Immature natural killer cell (primary cell): Measurements from ENCODE around the gene GDF10. TPM values are rescaled to one million over a fixed set of nuclear protein-coding genes. Genes with fewer than 3 reads are reported as not detected.

Experiments
- DNase-seq, 3 donors: peaks; one replicate each; pipeline ENCODE4 v3.0.0; 2022; ENCODE audit warnings: mixed read lengths in 1 of 3
- H3K27ac Mint-ChIP-seq, 6 donors: one replicate each; pipeline ENCODE4 v1.8.0; 2020; ENCODE audit warnings: mixed read lengths in 6 of 6, mild to moderate bottlenecking in 5 of 6, inconsistent platforms in 4 of 6, moderate library complexity in 3 of 6
- H3K27me3 Mint-ChIP-seq, 3 donors: one replicate each; pipeline ENCODE4 v1.8.0; 2020 to 2021; ENCODE audit warnings: low read depth in 3 of 3, mild to moderate bottlenecking in 3 of 3, mixed read lengths in 3 of 3, moderate library complexity in 3 of 3, inconsistent platforms in 1 of 3
- H3K36me3 Mint-ChIP-seq, 3 donors: one replicate each; pipeline ENCODE4 v1.8.0; 2020; ENCODE audit warnings: mixed read lengths in 3 of 3, inconsistent platforms in 2 of 3, mild to moderate bottlenecking in 2 of 3
- H3K4me1 Mint-ChIP-seq, 2 donors: one replicate each; pipeline ENCODE4 v1.8.0; 2020; ENCODE audit warnings: inconsistent platforms in 2 of 2, mild to moderate bottlenecking in 2 of 2, mixed read lengths in 2 of 2, moderate library complexity in 1 of 2
- H3K4me3 Mint-ChIP-seq, 5 donors: one replicate each; pipeline ENCODE4 v1.8.0; 2020; ENCODE audit warnings: mild to moderate bottlenecking in 5 of 5, mixed read lengths in 5 of 5, inconsistent platforms in 3 of 5, moderate library complexity in 3 of 5
- H3K9me3 Mint-ChIP-seq, 6 donors: one replicate each; pipeline ENCODE4 v1.8.0; 2020; ENCODE audit warnings: mild to moderate bottlenecking in 6 of 6, mixed read lengths in 6 of 6, inconsistent platforms in 4 of 6, moderate library complexity in 3 of 6
- polyA plus RNA-seq, 3 donors: library from polyadenylated mRNA; unstranded; fragments of 300-500 nt; fragmentation: Illumina TruSeq; gene quantifications; one replicate each; pipeline ENCODE4 v1.2.3, GENCODE V29; 2021

Gene GDF10
- polyA plus RNA-seq, 3 donors from 2014 or later: not detected

DNA sequence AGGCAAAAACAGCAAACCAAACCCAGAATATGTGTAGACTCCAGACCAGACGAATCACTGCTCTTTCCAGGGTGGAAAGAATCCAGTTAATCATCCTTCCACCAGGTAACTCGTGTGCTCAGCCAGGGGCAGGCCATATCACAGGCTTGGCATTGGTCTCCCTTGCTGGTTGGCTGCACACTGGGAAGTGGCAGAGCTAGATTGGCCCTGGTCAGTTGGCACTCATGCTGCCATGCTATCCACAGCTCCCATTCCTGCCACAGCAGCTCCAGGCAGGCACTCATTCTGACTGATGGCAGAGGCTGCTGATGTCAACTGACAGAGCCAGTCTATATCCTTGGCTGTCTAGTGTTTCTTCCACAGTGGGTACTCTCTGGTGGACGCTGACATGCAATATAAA is 9.7 kb upstream of the GDF10 start:
- Mint-ChIP-seq H3K27ac (no peak overlapping the region), H3K9me3 (no peaks in the 10 kb centered on the region), H3K36me3 (no peaks in the 10 kb centered on the region), H3K27me3 (peaks cover 0 to 5% (median 2%) of the 10 kb centered on the region in 3 donors), H3K4me3 (no peak overlapping the region), H3K4me1 (peaks cover 0 to 1% of the 10 kb centered on the region in 2 donors)
- no peak for DNase-seq

DNA sequence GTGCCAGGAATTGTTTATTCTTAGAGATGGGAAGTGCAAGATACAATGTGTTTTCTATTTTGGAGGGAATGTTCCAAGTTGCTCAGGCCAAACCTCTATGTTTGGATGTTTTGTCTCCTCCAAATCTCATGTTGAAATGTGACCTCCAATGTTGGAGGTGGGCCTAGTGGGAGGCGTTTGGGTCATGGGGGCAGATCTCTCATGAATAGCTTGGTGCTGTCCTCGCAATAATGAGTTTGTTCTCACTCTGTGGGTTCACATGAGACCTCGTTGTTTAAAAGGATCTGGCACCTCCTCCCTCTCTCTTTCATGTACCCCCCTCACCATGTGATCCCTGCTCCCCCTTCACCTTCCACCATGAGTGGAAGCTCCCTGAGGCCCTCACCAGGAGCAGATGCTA is 8.3 kb upstream of the GDF10 start:
- no peak for DNase-seq
- Mint-ChIP-seq H3K4me3 (no peak overlapping the region), H3K9me3 (no peaks in the 10 kb centered on the region), H3K27ac (no peak overlapping the region), H3K27me3 (peaks cover 3 to 6% (median 3%) of the 10 kb centered on the region in 3 donors), H3K36me3 (no peaks in the 10 kb centered on the region), H3K4me1 (no peaks in the 10 kb centered on the region)

DNA sequence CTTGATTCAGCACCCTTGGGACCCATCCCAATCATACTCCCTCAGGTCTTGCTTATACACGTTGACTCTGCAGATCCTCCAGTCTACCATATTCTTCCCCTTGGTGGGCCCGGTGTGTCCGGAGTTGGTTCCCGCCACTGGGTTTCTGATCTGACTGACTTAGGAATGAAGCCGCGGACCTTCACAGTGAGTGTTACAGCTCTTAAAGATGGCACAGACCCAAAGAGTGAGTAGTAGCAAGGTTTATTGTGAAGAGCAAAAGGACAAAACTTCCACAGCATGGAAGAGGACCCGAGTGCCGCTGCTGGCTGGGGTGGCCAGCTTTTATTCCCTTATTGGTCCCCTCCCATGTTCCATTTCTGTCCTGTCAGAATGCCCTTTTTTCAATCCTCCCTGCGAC is 5.9 kb upstream of the GDF10 start:
- Mint-ChIP-seq H3K27ac (no peak overlapping the region), H3K4me1 (no peaks in the 10 kb centered on the region), H3K36me3 (no peaks in the 10 kb centered on the region), H3K4me3 (no peak overlapping the region), H3K27me3 (peaks cover 3 to 6% (median 3%) of the 10 kb centered on the region in 3 donors), H3K9me3 (no peaks in the 10 kb centered on the region)
- DNase-seq: no peak

GRCh38 chr10:47294501-47294900 is 5.5 kb upstream of the GDF10 start:
- Mint-ChIP-seq H3K4me3 (no peak overlapping the region), H3K4me1 (no peaks in the 10 kb centered on the region), H3K27me3 (peaks cover 3 to 6% (median 6%) of the 10 kb centered on the region in 3 donors), H3K9me3 (no peaks in the 10 kb centered on the region), H3K36me3 (no peaks in the 10 kb centered on the region), H3K27ac (no peak overlapping the region)
- no peak for DNase-seq

GRCh38 chr10:47295411-47295810 is 4.6 kb upstream of the GDF10 start:
- Mint-ChIP-seq H3K4me3 (no peak overlapping the region), H3K4me1 (no peaks in the 10 kb centered on the region), H3K9me3 (no peaks in the 10 kb centered on the region), H3K27me3 (peaks cover 3 to 7% (median 6%) of the 10 kb centered on the region in 3 donors), H3K36me3 (no peaks in the 10 kb centered on the region), H3K27ac (no peak overlapping the region)
- no peak for DNase-seq

- no peak overlapping the region for H3K4me3 Mint-ChIP-seq
- H3K9me3 Mint-ChIP-seq: no peaks in the 10 kb centered on the region
- peaks cover 6 to 9% (median 7%) of the 10 kb centered on the region in 3 donors for H3K27me3 Mint-ChIP-seq
- no peaks in the 10 kb centered on the region for H3K4me1 Mint-ChIP-seq
- no peaks in the 10 kb centered on the region for H3K36me3 Mint-ChIP-seq
- no peak for DNase-seq
- H3K27ac Mint-ChIP-seq: no peak overlapping the region
These were observed 3.7 kb upstream of the GDF10 start for GRCh38 chr10:47296156-47296894.

DNA sequence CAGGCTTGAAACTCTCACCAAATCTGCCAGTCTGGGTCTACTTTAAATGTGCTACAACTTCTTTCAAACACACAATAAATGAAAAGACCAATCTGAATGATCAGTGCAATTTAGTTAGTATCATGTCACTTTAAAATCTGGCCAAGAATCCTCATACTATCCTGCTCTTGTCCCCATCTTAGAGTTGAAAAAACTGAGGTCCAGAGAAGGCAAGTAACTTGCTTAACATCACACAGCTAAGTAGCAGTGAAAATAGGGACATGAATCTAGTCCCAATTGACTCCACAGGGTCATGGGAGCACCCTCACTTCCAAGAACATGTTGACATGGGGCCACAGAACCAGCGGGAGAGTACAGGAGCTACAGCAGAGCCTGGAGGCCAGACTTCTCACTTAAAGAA is 3.1 kb upstream of the GDF10 start:
- no peak for DNase-seq
- Mint-ChIP-seq H3K27me3 (peaks cover 6 to 12% (median 7%) of the 10 kb centered on the region in 3 donors), H3K27ac (no peak overlapping the region), H3K9me3 (no peaks in the 10 kb centered on the region), H3K4me1 (no peaks in the 10 kb centered on the region), H3K36me3 (no peaks in the 10 kb centered on the region), H3K4me3 (no peak overlapping the region)

GRCh38 chr10:47297866-47298540 is 2.0 kb upstream of the GDF10 start:
- no peak overlapping the region for H3K27ac Mint-ChIP-seq
- H3K36me3 Mint-ChIP-seq: no peaks in the 10 kb centered on the region
- no peak for DNase-seq
- H3K9me3 Mint-ChIP-seq: no peaks in the 10 kb centered on the region
- no peak overlapping the region for H3K4me3 Mint-ChIP-seq
- H3K4me1 Mint-ChIP-seq: no peaks in the 10 kb centered on the region
- H3K27me3 Mint-ChIP-seq: peaks cover 6 to 14% (median 7%) of the 10 kb centered on the region in 3 donors

DNA sequence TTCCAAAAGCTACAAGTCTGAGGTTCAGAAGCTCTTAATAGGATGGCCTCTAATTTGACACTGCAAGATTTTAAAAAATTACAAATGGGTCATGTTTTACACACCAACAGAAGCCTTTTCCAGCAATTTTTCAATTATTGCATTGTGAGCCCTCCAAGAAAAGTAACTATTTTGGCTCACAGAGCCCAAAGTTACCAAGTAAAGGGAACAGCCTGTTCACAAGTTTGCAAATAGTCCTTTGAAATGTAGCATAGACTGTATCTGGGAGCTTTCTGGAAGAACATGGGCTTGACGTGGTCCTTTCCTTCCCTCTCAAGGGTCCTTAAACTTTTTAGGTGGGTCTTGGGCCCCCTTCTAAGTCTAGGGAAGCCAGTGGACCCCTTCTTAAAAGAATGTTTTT is 1.3 kb upstream of the GDF10 start:
- Mint-ChIP-seq H3K4me3 (no peak overlapping the region), H3K27ac (no peak overlapping the region), H3K4me1 (no peaks in the 10 kb centered on the region), H3K36me3 (no peaks in the 10 kb centered on the region), H3K27me3 (peaks cover 5 to 14% (median 9%) of the 10 kb centered on the region in 3 donors), H3K9me3 (no peaks in the 10 kb centered on the region)
- DNase-seq: no peak

- Mint-ChIP-seq H3K27me3 (peaks cover 4 to 13% (median 8%) of the 10 kb centered on the region in 3 donors), H3K4me1 (no peaks in the 10 kb centered on the region), H3K36me3 (no peaks in the 10 kb centered on the region), H3K9me3 (no peaks in the 10 kb centered on the region), H3K4me3 (no peak overlapping the region), H3K27ac (no peak overlapping the region)
- no peak for DNase-seq
These were observed 483 bp downstream of the GDF10 start for GRCh38 chr10:47300429-47300931.

- Mint-ChIP-seq H3K27ac (no peak overlapping the region), H3K36me3 (no peaks in the 10 kb centered on the region), H3K4me3 (no peak overlapping the region)
These were observed 1.8 kb downstream of the GDF10 start for GRCh38 chr10:47301833-47302232.

GRCh38 chr10:47303105-47303504 is 3.1 kb downstream of the GDF10 start:
- Mint-ChIP-seq H3K4me3 (no peak overlapping the region), H3K27ac (no peak overlapping the region), H3K36me3 (no peaks in the 10 kb centered on the region), H3K9me3 (no peaks in the 10 kb centered on the region), H3K4me1 (no peaks in the 10 kb centered on the region), H3K27me3 (peaks cover 6 to 9% (median 7%) of the 10 kb centered on the region in 3 donors)
- no peak for DNase-seq

More at GRCh38 chr10:47301833-47302232, 1.8 kb downstream of the GDF10 start:
- H3K9me3 Mint-ChIP-seq: no peaks in the 10 kb centered on the region
- no peaks in the 10 kb centered on the region for H3K4me1 Mint-ChIP-seq
- H3K27me3 Mint-ChIP-seq: peaks cover 6 to 9% (median 7%) of the 10 kb centered on the region in 3 donors
- no peak for DNase-seq

GRCh38 chr10:47303866-47304265 is 3.9 kb downstream of the GDF10 start:
- DNase-seq: no peak
- H3K4me3 Mint-ChIP-seq: no peak overlapping the region
- H3K27ac Mint-ChIP-seq: no peak overlapping the region
- peaks cover 6 to 9% (median 7%) of the 10 kb centered on the region in 3 donors for H3K27me3 Mint-ChIP-seq
- no peaks in the 10 kb centered on the region for H3K9me3 Mint-ChIP-seq
- H3K36me3 Mint-ChIP-seq: no peaks in the 10 kb centered on the region
- no peaks in the 10 kb centered on the region for H3K4me1 Mint-ChIP-seq

DNA sequence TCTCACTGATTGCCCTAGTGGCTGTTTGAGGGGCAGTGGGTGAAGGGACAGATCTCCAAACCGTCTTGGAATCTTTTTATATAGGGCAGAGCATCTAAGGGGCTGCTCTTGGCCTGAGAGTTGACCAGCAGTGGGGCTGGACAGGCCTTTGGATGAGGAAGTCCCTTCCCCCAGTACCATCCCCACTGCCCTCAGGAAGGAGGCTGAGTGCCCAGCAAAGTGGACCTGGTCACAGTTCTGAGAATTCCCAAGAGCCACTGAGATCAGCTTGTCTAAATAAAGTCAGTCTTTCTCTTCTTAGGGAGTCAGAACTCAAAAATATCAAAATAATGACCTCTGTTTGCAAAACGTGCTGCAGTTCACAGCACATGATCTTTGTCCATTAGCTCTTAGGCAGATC is 5.6 kb downstream of the GDF10 start:
- Mint-ChIP-seq H3K27ac (no peak overlapping the region), H3K4me1 (no peaks in the 10 kb centered on the region), H3K36me3 (no peaks in the 10 kb centered on the region), H3K9me3 (no peaks in the 10 kb centered on the region), H3K27me3 (peaks cover 3 to 9% (median 7%) of the 10 kb centered on the region in 3 donors), H3K4me3 (no peak overlapping the region)
- no peak for DNase-seq
